ENCODE data around the gene SYT8.

GRCh38 chr11:1785749-1786413 lies 48.9 kb upstream of the SYT8 start:
- no peak for TF ChIP-seq ZNF521 (tag by site-specific recombination; IDR thresholded peaks at IDR 0.05)
- TF ChIP-seq CTCF (tag by site-specific recombination; IDR thresholded peaks at IDR 0.05): no peak
- TF ChIP-seq AEBP2 (tag by site-specific recombination; IDR thresholded peaks at IDR 0.05; ENCODE audit: borderline replicate concordance): no peak
- no peak for TF ChIP-seq ZBTB20 (tag by site-specific recombination; IDR thresholded peaks at IDR 0.05)
- TF ChIP-seq SP3 (tag by site-specific recombination; IDR thresholded peaks at IDR 0.05): no peak
- no peak for TF ChIP-seq ZNF48 (tag by site-specific recombination; IDR thresholded peaks at IDR 0.05)
- no peak for TF ChIP-seq ZBTB17 (tag by site-specific recombination; IDR thresholded peaks at IDR 0.05)
- TF ChIP-seq SP7 (tag by site-specific recombination; IDR thresholded peaks at IDR 0.05): no peak
- no peak for TF ChIP-seq REST (tag by site-specific recombination; IDR thresholded peaks at IDR 0.05)
- no peak for TF ChIP-seq ZNF311 (tag by site-specific recombination; IDR thresholded peaks at IDR 0.05; ENCODE audit: borderline replicate concordance)
- no peak for TF ChIP-seq ZNF174 (tag by site-specific recombination; IDR thresholded peaks at IDR 0.05)
- TF ChIP-seq ZNF148 (tag by site-specific recombination; IDR thresholded peaks at IDR 0.05; ENCODE audit: borderline replicate concordance): no peak

Data from HEK293 (cell line).